ENCODE results near the gene GDF2. TPM values are rescaled to one million over a fixed set of nuclear protein-coding genes. Genes with fewer than 3 reads are reported as not detected.

The GDF2 gene
- total RNA-seq, 2 donors from 2014 or later, result not detected

GRCh38 chr10:47291682-47292081 lies 30.6 kb upstream of the GDF2 start:
- Histone ChIP-seq H3K36me3 (no peaks in the 10 kb centered on the region), H3K9ac (ENCODE audit: low read depth in 2 of 2, low read length in 2 of 2) (no peak overlapping the region), H3K4me1 (no peaks in the 10 kb centered on the region), H3K27me3 (no peaks in the 10 kb centered on the region), H3K27ac (no peak overlapping the region), H3K4me3 (no peak overlapping the region), H3K9me3 (no peaks in the 10 kb centered on the region)
- no peak for DNase-seq
- intact Hi-C loops (cut with DNase I), result no loop called here
- TF ChIP-seq CTCF (IDR thresholded peaks at IDR 0.05), result no peak

- intact Hi-C loops (cut with DNase I), result no loop called here
- TF ChIP-seq CTCF (IDR thresholded peaks at IDR 0.05), result no peak
- Histone ChIP-seq H3K36me3 (no peaks in the 10 kb centered on the region), H3K27ac (no peak overlapping the region), H3K9me3 (no peaks in the 10 kb centered on the region), H3K9ac (ENCODE audit: low read depth in 2 of 2, low read length in 2 of 2) (no peak overlapping the region), H3K27me3 (no peaks in the 10 kb centered on the region), H3K4me3 (no peak overlapping the region), H3K4me1 (no peaks in the 10 kb centered on the region)
- no peak for DNase-seq
Measured at GRCh38 chr10:47294057-47294456, 28.2 kb upstream of the GDF2 start.

GRCh38 chr10:47294501-47294900 lies 27.8 kb upstream of the GDF2 start:
- no peaks in the 10 kb centered on the region for H3K4me1 ChIP-seq
- no peaks in the 10 kb centered on the region for H3K36me3 ChIP-seq
- H3K27ac ChIP-seq, result no peak overlapping the region
- H3K27me3 ChIP-seq, result no peaks in the 10 kb centered on the region
- no peak overlapping the region for H3K9ac ChIP-seq (ENCODE audit: low read depth in 2 of 2, low read length in 2 of 2)
- intact Hi-C loops (cut with DNase I), result no loop called here
- no peak for DNase-seq
- no peak for TF ChIP-seq CTCF (IDR thresholded peaks at IDR 0.05)
- no peaks in the 10 kb centered on the region for H3K9me3 ChIP-seq
- H3K4me3 ChIP-seq, result no peak overlapping the region

- Histone ChIP-seq H3K27me3 (peaks cover 9% of the 10 kb centered on the region), H3K4me3 (no peak overlapping the region), H3K9me3 (no peaks in the 10 kb centered on the region), H3K27ac (no peak overlapping the region), H3K36me3 (no peaks in the 10 kb centered on the region), H3K4me1 (no peaks in the 10 kb centered on the region), H3K9ac (ENCODE audit: low read depth in 2 of 2, low read length in 2 of 2) (no peak overlapping the region)
- DNase-seq, result no peak
- TF ChIP-seq CTCF (IDR thresholded peaks at IDR 0.05), result no peak
- intact Hi-C loops (cut with DNase I), result no loop called here
Measured at GRCh38 chr10:47295411-47295810, 26.8 kb upstream of the GDF2 start.

GRCh38 chr10:47296156-47296894 lies 25.9 kb upstream of the GDF2 start:
- intact Hi-C loops (cut with DNase I), result no loop called here
- Histone ChIP-seq H3K4me3 (no peak overlapping the region), H3K27ac (no peak overlapping the region), H3K27me3 (peaks cover 18% of the 10 kb centered on the region), H3K4me1 (no peaks in the 10 kb centered on the region), H3K9me3 (no peaks in the 10 kb centered on the region), H3K9ac (ENCODE audit: low read depth in 2 of 2, low read length in 2 of 2) (no peak overlapping the region), H3K36me3 (no peaks in the 10 kb centered on the region)
- no peak for DNase-seq
- no peak for TF ChIP-seq CTCF (IDR thresholded peaks at IDR 0.05)
